HG03039 (cell line): ENCODE results near the gene FBXO5.
"Not testable (repeated sequence)": the region's sequence is repeated elsewhere in the genome, so short reads cannot be mapped to it uniquely, and the experiment has no call there.

ENCODE experiments used
- ATAC-seq: cut with Tn5 transposase; IDR thresholded peaks from one replicate; pipeline ENCODE4 v1.9.1; 2021; ENCODE audit warnings: mild to moderate bottlenecking, moderate library complexity; ENCODE audit not compliant: unreplicated experiment

Gene FBXO5

DNA sequence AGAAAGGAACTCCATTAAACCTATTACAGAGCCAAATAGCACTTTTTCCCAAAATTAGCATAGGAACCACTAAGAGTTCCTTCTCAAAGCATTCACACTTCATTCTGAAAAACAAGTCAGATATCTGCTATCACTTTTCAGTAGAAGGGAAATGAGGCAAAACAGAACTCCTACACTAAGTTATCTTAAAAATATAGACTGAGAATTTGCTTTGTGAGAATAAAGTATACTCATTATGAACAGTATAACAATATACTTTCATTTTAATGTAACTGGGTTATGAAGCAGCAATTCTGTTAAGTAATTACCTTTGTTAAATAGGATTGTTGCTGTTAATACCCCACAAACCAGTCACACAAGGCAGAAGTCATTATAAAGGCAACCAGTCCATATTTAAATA lies 11.0 kb upstream of the FBXO5 start:
- no peak for ATAC-seq

DNA sequence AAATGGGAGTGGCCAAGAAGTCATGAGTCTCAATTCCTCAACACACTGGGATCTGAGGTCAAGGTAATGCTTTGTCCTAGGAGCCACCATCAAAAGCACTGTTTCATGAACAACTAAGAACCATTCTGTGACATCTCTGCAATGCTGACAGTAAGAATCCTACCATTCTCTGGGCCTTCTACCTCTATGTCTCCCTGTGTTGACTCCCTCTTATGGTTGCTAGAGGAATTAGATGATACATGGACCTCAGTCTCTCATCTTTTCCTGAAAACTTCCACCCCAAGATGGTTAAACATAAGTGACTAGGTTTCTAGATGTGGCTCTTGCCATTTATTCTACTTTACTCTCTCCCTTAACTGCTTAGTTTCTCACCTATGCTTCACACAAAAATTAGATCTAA lies 10.6 kb upstream of the FBXO5 start:
- no peak for ATAC-seq

DNA sequence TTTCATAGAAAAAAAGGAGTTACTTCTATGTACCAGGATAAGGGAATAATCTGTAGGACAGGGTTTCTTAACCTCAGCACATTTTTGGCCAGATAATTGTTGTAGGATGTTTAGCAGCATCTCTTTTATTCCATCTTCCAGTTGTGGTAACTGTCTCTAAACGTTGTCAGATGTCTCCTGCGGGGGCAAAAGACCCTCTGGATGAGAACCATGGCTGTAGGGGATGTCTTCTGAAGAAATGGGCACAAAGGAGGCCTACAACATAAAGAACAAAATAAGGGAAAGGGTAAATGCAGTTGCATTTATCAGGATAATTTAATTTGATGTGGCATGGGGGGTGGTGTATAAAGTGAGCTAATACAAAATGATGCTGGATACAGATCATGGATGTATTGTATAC lies 4.1 kb upstream of the FBXO5 start:
- ATAC-seq, result no peak

DNA sequence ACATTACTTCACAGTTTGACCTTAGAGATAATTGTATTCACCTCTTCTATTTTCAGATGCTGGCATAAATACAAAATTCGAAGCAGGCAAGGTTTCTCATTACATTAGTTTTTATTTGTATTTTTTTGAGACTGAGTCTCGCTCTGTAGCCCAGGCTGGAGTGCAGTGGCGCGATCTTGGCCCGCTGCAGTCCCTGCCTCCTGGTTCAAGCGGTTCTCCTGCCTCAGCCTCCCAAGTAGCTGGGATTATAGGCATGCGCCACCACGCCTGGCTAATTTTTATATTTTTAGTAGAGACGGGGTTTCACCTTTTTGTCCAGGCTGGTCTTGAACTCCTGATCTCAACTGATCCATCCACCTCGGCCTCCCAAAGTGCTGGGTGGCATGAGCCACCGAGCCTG lies 2.5 kb upstream of the FBXO5 start:
- not testable (repeated sequence) for ATAC-seq

DNA sequence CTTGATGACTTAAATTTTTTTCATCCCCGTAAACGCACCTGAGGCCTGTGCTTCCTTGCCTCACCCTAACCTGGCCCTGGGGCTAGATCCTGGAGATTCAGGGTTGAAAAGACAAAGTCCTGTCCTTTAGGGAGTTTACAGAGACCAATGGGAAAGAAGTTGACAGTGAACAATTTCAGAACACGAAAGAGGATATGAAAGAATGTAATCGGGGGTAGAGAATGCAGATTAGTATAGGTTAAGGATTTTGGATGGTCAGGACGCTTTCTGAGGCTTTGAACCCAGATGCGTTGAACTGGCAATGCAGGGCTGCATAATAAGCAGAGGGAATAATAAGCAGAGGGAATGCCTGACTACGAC lies 1.7 kb upstream of the FBXO5 start:
- ATAC-seq, result peak; percentile 24

DNA sequence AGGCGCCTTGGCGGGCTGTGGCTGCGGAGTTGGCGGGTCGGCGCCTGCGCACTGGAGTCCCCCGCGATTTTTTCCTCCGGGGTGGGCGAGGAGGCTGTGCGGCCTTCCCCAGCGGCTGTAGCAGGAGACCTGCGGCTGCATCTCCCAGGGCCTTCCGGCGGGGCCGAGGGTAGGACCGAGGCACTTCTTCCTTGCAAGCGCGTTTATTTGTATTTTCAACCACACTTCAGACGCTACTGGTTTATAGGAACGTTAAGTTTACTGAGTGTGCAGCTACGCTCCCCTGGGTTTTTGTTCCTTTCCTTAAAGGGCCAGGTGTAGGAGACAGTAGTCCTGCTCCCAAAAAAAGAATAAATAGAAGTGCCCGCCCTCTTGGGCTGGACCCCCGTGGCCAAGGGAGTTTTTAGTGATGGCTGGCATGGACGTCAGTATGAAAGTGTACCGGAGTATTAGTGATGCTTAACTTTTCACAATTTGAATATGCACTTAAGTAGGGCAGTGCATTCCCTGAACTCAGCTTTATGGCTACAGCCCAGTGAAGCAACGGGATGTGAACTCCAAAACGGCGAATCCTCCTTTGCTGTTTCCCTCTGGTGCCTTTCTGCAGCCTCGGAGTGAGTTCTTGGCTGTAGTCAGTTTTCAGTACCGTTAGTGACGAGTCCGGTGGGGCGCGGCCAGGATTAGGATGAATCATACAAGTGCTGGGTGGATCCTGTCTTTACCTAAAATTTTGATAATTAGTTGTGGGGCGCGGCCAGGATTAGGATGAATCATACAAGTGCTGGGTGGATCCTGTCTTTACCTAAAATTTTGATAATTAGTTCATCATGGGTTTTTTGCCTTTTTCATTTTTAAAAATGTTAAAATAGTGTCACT lies 1.0 kb upstream of the FBXO5 start:
- peak; percentile 22 for ATAC-seq

DNA sequence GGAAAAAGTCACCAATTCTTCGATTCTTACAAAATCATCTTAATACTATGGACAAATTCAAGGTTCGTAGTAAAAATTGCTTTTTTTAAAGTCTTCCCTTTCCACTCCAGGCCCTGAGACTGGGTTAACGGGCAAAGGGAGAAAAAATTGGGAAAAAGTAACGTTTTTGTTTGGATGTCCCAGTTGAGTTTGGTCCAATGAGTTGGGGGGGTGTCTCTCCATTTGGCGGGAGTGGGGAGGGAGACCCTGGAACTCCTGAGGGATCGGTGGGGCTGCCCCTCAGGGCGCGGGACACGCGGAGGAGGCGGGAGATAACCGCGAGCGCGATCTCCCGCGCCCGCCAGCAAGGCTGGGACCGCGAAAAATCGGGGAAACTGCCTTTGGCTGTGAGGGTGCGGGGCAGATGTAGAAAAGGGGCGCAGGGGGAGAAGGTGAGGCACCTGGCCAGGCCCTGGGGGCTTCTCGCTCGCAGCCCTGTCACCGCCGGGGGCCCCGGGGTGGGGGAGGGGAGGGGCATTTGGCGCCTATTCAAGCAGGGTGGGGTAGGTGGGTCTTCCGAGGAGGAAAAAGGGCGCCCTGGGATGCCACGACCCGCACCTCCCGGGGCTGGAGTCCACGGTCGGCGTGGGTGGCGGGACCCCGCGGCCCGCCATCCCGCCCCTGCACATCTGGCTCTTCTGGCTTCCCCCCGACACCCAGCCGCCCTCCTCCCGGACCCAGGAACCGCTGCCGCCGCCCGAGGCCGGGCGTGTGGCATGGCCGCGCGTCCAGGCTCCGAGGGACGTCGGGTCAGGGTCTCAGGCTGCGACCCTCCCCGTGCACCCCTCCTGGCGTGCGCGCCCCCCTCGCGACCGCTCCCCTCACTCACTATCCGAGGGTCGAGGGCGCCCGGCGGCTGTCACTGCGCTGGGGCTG lies 595 bp downstream of the FBXO5 start:
- ATAC-seq, result peak; percentile 0

DNA sequence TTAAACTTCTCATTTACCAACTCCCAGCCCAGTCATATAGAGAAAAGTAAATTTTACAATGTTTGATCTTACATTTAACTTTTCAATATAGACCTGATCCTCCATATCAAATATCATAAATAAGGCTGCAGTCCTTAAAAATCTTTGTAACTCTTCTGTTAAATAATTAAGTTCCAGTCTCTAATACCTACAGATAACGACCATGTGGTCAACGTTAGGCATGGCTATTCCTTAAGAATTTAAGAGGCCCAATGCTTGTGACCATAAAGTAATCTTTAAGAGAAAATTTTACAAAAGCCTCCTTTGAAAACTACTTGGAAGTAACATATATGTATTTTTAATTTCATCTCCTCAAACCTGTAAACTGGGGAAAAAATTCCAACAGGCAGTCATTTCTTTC lies 1.6 kb downstream of the FBXO5 start:
- no peak for ATAC-seq

DNA sequence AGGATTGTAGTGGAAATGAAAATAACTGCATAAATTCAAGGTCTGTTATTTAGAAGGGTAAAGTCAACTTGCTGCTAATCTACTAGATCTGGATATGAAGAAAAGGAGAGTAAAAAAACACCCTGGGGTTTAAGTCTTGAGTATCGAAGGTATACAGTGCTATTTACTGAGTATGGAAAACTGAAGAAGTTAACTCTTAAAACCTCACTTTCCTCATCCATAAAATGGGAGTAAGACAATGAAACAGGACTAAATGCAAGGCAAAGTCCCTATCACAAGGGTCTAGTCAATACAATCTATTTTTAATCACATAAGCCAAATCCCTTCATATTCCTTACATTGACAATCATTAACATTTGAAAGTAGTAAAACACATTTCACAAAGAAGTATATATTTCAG lies 2.2 kb downstream of the FBXO5 start:
- ATAC-seq, result no peak

DNA sequence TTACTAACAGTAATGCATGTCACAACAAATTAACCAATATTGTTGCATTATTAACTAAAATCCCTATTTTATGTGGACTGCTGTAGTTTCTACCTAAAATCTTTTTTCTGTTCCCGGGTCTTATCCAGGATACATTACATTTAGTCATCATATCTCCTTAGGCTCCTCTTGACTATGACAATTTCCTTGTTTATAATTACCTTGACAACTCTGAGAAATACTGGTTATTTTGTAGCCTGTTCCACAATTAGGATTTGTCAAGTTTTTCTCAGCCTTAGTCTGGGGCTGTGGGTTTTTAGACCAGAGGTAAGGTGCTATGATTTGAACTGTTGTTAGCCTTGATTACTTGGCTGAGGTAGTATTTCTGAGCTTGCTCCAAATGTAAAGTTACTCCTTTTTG lies 3.7 kb downstream of the FBXO5 start:
- no peak for ATAC-seq

DNA sequence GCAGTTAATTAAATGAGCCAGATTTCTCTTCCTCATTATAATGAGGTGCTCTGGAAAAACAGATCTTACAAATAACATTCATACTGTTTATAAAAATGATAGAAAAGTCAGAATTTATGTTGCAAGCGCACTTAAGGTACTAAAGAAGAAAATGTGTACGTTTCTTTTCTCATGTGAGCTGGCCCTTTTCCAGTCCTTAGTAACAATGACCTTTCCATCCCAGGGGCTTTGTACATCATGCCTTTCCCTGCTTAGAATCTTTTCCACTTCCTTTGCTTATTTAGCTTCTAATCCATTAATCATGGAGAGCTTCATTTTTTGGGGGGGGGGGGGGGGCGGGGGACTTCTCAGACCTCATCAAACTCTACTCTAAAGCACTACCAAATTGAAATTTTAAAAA lies 4.8 kb downstream of the FBXO5 start:
- ATAC-seq, result no peak

DNA sequence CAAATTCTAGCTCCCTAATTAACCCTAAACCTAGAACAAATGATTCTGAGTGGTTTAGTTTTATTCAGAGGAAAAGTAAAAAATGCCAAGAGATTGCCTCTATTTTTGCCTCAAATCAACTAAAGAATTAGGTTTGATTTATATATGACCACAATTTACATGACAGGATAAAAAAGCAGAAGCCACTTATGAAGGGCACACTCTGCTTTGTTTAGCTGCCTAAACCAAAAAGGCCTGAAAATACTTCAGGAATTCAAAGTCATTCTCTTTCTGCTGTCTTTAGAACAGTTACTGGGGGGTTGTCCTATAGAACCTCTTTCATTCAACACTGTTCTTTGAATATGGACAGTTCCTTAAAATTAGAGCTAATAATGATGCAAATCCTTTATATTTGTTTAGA lies 5.3 kb downstream of the FBXO5 start:
- no peak for ATAC-seq

DNA sequence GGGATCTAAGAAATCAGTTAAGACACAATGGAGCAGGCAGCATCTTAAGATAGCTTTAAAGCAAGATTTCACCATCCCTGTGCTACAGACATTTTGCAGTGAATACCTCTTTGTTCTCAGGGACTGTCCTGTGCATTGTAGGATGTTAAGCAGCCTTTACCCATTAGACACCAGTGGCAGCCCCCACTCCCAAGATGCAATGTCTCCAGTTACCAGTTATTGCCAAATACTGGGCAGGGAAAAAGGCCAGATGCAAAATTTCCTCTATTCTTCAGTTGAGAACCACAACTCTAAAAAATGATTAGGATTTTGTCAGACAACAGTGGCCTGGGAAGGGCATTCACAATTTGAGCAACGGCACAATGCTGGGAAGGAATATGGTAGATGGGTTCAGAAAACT lies 6.1 kb downstream of the FBXO5 start:
- ATAC-seq, result no peak

DNA sequence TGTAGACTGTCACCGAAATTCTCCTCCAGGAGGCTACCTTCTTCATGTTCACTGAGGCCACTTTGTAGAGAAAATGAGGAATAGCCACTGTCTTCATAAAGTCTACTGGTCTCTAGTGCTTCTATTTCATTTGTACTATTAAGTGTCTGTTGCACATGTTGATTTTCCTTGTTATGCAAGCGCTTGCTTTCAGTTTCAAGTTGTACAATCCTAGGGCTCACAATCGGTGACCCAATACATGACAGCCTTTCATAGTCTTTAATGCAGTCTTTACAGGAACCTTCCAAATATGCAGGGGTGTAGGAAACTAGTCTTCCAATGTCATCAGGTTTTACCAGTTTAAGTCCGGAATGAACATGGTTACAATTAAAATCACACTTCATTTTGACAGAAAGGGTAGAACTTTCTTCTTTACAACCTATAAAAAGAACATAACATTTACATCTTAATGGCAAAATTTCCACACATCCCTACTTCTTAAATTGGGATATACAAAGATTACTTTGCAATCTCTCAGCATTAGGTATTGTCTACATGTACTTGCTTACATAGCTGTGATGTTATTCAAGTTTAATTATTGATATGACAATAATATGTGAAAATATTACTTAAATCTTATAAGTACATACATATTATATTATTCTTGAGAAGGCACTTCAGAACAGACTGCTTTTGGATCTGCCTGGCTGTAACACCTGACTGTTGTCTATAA lies 7.5 kb downstream of the FBXO5 start:
- no peak for ATAC-seq

DNA sequence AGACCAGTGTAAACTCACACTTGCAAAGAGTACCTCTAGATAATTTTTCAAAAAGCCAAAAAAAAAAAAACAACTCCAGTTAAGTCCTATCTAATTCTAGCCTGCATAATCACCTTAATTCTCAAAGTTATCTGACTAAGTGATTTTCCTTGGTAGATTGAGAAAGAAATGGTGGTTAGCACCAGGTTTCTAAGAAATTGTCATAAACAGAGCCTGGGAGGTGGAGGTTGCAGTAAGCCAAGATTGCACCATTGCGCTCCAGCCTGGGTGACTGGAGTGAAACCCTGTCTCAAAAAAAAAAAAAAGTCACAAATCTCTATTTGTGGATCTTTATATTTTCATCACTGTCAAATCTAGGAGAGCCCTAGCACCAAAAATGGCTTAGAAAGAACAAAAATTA lies 8.9 kb downstream of the FBXO5 start:
- ATAC-seq, result no peak

DNA sequence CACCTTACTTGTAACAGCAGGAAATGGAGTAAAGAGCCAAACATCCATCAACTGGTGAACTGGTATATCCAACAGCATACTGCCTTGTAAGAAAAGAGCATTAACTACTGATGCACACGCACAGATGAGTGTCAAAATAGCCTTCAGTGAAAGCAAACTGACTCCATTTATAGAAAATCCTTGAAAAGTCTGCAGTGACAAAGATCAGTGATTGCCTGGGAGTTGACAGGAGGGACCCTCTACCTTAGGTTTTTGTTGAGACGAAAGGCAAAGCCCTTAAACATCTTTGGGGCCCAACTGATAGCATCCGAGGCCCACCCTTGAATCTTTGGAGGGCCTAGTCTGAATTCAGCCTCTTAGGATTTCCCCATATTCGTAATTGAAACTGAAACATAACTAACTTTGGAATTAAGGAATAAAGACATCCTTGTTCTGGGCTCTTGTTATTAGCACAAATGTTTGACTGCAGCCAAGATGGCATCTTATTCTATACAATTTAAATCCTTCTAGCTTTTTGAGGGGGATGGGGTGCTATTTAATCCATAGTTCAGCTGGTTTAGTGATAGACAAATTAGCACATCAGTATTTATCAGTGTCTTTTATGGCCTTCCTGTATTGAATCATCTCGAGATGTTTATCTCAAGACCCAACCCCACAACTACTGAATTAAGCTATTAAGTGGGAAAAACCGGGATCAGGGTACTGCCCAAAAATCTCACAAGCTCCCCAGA lies 13.0 kb downstream of the FBXO5 start:
- ATAC-seq, result no peak

DNA sequence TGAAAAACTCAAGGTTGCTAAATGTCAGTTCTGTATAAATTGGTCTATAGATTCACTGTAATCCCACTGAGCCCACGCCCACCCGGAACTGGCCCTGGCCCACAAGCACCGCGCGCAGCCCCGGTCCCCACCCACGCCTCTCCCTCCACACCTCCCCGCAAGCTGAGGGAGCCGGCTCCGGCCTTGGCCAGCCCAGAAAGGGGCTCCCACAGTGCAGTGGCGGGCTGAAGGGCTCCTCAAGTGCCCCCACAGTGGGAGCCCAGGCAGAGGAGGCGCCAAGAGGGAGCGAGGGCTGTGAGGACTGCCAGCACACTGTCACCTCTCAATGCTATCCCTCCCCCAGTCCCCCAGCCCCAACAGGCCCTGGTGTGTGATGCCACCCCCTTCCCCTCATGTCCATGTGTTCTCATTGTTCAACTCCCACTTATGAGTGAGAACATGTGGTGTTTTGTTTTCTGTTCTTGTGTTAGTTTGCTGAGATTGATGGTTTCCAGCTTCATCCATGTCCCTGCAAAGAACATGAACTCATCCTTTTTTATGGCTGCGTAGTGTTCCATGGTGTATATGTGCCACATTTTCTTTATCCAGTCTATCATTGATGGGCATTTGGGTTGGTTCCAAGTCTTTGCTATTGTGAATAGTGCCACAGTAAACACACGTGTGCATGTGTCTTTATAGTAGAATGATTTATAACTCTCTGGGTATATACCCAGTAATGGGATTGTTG lies 16.5 kb downstream of the FBXO5 start:
- not testable (repeated sequence) for ATAC-seq

DNA sequence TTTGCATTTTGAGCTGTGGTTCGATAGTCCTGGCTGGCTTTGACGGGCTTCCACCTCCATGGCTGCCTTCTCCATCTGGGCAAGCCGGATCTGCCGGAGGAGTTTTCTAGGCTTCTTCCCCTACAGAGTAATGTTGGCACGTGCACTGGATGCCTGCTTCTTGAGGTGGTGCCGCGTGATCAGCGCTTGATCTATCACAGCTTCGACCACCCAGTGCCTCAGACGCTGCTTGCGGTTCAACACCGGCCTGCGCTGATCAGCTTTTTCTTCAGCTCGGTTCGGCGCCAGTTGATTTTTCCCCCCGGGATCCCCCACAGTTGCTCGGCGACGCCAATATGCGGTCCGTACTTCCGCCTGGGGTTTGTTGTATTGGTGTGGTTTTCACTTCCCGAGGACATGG lies 23.5 kb downstream of the FBXO5 start:
- ATAC-seq, result no peak

DNA sequence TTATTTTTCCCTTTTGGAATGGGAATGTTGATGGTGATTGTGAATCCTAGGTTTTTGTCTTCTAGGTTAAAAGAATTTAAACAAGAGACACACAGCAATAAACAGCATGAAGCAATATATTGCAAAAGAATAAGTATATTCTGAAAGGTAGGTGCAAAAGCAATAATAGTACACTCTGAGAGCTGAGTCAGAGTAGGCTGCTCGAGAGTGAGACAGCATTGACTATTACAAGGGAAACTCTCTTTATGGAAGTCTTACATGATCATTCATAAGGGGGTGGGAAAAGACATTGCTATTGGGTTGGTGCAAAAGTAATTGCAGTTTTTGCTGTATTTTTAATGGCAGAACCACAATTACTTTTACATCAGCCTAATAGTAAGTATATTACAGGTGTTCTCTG lies 25.0 kb downstream of the FBXO5 start:
- no peak for ATAC-seq

DNA sequence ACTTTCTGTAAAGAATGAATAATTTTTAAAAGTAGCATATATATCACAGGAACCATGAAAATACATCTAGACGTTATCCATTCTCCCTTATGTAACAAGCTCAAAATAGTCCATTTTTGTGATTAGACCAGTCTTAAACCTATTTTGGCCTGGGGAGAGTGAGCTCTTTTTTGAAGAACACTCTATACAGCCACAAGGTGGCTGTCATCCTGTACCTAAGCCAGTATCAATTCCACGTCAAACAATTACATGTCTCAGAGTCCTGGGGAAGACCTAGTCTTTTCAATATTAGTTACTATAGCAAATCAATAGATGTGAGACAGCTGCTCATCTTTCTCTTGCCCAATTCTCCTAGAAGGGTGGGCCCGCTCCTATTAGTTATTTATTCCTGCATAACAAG lies 28.4 kb downstream of the FBXO5 start:
- no peak for ATAC-seq
